ENCODE measurements around the gene ZC3H14. TPM values are rescaled to one million over a fixed set of nuclear protein-coding genes. Genes with fewer than 3 reads are reported as not detected.
A peak's percentile ranks its signal among the peaks of the same experiment; 100 is the strongest.

Gene ZC3H14
- total and polyA plus RNA-seq, 10 of the 15 experiments (the other 5 are each of a cell fraction or from before 2014, with no cell fraction given) = 17.9 to 97.1 (median 47.6) TPM

DNA sequence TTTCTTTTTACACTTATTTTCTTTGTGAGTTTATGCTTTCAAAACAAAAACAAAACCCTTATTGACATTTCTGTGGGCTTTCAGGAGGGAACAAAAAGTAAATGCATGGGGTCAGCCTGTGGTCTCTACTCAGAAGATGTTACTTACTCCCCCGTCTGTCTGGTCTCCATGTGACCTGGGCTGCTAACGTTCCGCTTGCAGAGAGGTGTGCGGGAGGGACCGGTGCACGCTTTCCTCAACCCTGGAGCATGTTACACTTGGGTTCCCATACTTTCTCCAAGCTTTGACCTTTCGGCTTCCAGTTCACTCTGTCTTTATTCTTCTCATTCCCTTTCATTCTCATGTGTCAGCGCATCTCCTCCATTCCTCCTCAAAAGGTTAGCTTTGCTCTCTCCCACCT is 36.5 kb downstream of the ZC3H14 start:
- TF ChIP-seq KDM1A (IDR thresholded peaks at IDR 0.05; ENCODE audit: borderline replicate concordance) (no peak), POU2F2 (IDR thresholded peaks at IDR 0.05; ENCODE audit: borderline replicate concordance, low read depth, low read length) (no peak), USF1 (IDR thresholded peaks at IDR 0.05; ENCODE audit: borderline replicate concordance, extremely low read length, insufficient read depth, low read depth, low read length) (peak; percentile 49), ZNF622 (IDR thresholded peaks at IDR 0.05) (no peak), RUNX3 (IDR thresholded peaks at IDR 0.05; ENCODE audit: low read length) (peak; percentile 60; the same call in 1 of the 2 replicates), SMARCA5 (IDR thresholded peaks at IDR 0.05) (peak; percentile 33; the same call in 1 of the 2 replicates), NBN (IDR thresholded peaks at IDR 0.05) (no peak), MXI1 (IDR thresholded peaks at IDR 0.05; ENCODE audit: low read depth, low read length) (0 out of 2 replicates have a peak, but pooled peaks have one; percentile 10)
- TF ChIP-seq, protein P1, sequence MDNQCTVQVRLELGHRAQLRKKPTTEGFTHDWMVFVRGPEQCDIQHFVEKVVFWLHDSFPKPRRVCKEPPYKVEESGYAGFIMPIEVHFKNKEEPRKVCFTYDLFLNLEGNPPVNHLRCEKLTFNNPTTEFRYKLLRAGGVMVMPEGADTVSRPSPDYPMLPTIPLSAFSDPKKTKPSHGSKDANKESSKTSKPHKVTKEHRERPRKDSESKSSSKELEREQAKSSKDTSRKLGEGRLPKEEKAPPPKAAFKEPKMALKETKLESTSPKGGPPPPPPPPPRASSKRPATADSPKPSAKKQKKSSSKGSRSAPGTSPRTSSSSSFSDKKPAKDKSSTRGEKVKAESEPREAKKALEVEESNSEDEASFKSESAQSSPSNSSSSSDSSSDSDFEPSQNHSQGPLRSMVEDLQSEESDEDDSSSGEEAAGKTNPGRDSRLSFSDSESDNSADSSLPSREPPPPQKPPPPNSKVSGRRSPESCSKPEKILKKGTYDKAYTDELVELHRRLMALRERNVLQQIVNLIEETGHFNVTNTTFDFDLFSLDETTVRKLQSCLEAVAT (IDR thresholded peaks at IDR 0.05) = no peak
- Histone ChIP-seq H3K27me3 (replicated peaks in 1 of 2; ENCODE audit: control insufficient read depth in 2 of 2, insufficient read depth in 2 of 2, low read length in 1 of 2) (no peaks in the 10 kb centered on the region), H3K4me1 (ENCODE audit: control insufficient read depth, insufficient read depth, low read length) (peaks cover 28% of the 10 kb centered on the region), H2AFZ (ENCODE audit: control insufficient read depth, low read depth, low read length) (peak overlapping the region; percentile 84), H3K27ac (ENCODE audit: control insufficient read depth, insufficient read depth) (peak overlapping the region; percentile 93), H3K79me2 (ENCODE audit: control insufficient read depth, insufficient read depth, low read length) (no peaks in the 10 kb centered on the region), H3K9me3 (replicated peaks; ENCODE audit: control insufficient read depth, insufficient read depth, low read length) (no peaks in the 10 kb centered on the region), H3K9ac (ENCODE audit: control insufficient read depth, insufficient read depth, low read length) (peak overlapping the region; percentile 52), H4K20me1 (ENCODE audit: control insufficient read depth, insufficient read depth) (no peaks in the 10 kb centered on the region; the same call in 1 of the 2 replicates), H3K36me3 (ENCODE audit: control insufficient read depth in 2 of 2, insufficient read depth in 2 of 2, low read length in 1 of 2) (peaks cover 8 to 11% of the 10 kb centered on the region in 2 experiments; a peak in 3 of 4 replicates), H3K4me3 (peak overlapping the region; percentile 63), H3K4me2 (ENCODE audit: control insufficient read depth, insufficient read depth) (peak overlapping the region; percentile 95)
- in situ Hi-C loops (cut with MboI) = no loop called here
- CTCF ChIA-PET = interaction anchor here (1.1 to 1.2 kb wide), 2 partner anchors 36 to 68 kb away, joined by 3 to 4 read pairs; partner anchors contain the start of gene ZC3H14
- intact Hi-C loops (cut with micrococcal nuclease; ENCODE audit: unreplicated experiment) = no loop called here
- SMC1A ChIA-PET (ENCODE audit: uncharacterized antibody, unreplicated experiment) = interaction anchor here (0.6 to 2.2 kb wide), 4 partner anchors 14 to 607 kb away, joined by 3 to 7 read pairs (median 4); no protein-coding TSS in a partner anchor
- RAD21 ChIA-PET (ENCODE audit: unreplicated experiment) = interaction anchor here (0.7 to 1.3 kb wide), 5 partner anchors 14 to 70 kb away, joined by 3 to 7 read pairs (median 3); no protein-coding TSS in a partner anchor
- ATAC-seq (peak; percentile 61), FAIRE-seq (peak; percentile 49), DNase-seq (ENCODE audit: low read depth, low spot score) (no peak)
- POLR2A ChIA-PET = interaction anchor here (0.6 kb wide), 1 partner anchor 101 kb away, joined by 3 read pairs; no protein-coding TSS in a partner anchor
- 1% methylated on average over 8 of the region's 8 CpGs for WGBS (ENCODE audit: insufficient coverage, insufficient replicate concordance, low lambda C conversion rate, missing lambda C conversion rate)
- no TSS peak for BruUV-seq (replicated peaks)

Data from GM12878 (cell line).